Stomach (tissue), 4 donors: ENCODE measurements around the gene GAMT.

ENCODE experiments used
- CTCF ChIP-seq, 7 experiments: fragments of 450-650 bp in 4 of 7; fragments of 200-600 bp in 3 of 7; sonication (generic) in 3 of 7; IDR thresholded peaks; one replicate each; pipeline ENCODE4 v1.5.1; 2016 to 2019; ENCODE audit warnings: antibody characterized with exemption in 7 of 7, control low read depth in 2 of 7, mild to moderate bottlenecking in 1 of 7
- EP300 ChIP-seq: sonication (generic); formaldehyde crosslinking; IDR thresholded peaks from one replicate; pipeline ENCODE4 v1.6.1; 2017; ENCODE audit warnings: antibody characterized with exemption
- POLR2A ChIP-seq, 4 donors: fragments of 450-650 bp; IDR thresholded peaks; one replicate each; pipeline ENCODE4 v1.6.1; 2016; ENCODE audit warnings: antibody characterized with exemption in 4 of 4, control low read depth in 2 of 4, mild to moderate bottlenecking in 1 of 4, moderate library complexity in 1 of 4
- POLR2AphosphoS5 ChIP-seq, 3 donors: sonication (generic); formaldehyde crosslinking; IDR thresholded peaks; one replicate each; pipeline ENCODE4 v1.6.1; 2016; ENCODE audit warnings: antibody characterized with exemption in 3 of 3

GRCh38 chr19:1389033-1389940, 12.1 kb downstream of the GAMT start:
- TF ChIP-seq CTCF (IDR thresholded peaks at IDR 0.05) (no peak), POLR2A (IDR thresholded peaks at IDR 0.05) (no peak), POLR2AphosphoS5 (IDR thresholded peaks at IDR 0.05) (no peak), EP300 (no peak)
